Ovary (tissue), 9 donors: ENCODE measurements around the gene ZDHHC24. TPM values are rescaled to one million over a fixed set of nuclear protein-coding genes. Genes with fewer than 3 reads are reported as not detected.
A peak's percentile ranks its signal among the peaks of the same experiment; 100 is the strongest.
"Not testable (repeated sequence)": the region's sequence is repeated elsewhere in the genome, so short reads cannot be mapped to it uniquely, and the experiment has no call there.

Source experiments
- DNase-seq, 5 donors: peaks; one replicate each; pipeline ENCODE4 v3.0.0-alpha.2; 2019 to 2020
- H3K27ac ChIP-seq, 2 donors: fragments of 200-600 bp; one replicate each; pipeline versions ENCODE4 v1.5.1 to v1.8.0; 2019 to 2022
- H3K27me3 ChIP-seq: fragments of 200-600 bp; one replicate; pipeline ENCODE4 v1.8.0; 2022
- H3K36me3 ChIP-seq: fragments of 200-600 bp; sonication (generic); one replicate; pipeline ENCODE4 v1.5.1; 2019
- H3K4me1 ChIP-seq: one replicate; pipeline ENCODE4 v1.8.1; 2013; ENCODE audit warnings: mild to moderate bottlenecking, moderate library complexity; ENCODE audit not compliant: insufficient read depth
- H3K4me3 ChIP-seq: fragments of 200-600 bp; sonication (generic); one replicate; pipeline ENCODE4 v1.5.1; 2017
- H3K9me3 ChIP-seq, 2 donors: fragments of 200-600 bp in 1 of 2; sonication (generic) in 1 of 2; one replicate each; pipeline versions ENCODE4 v1.5.1 to v1.8.1; 2013 to 2019; ENCODE audit warnings: mild to moderate bottlenecking in 1 of 2, moderate library complexity in 1 of 2
- CTCF ChIP-seq, 3 donors: fragments of 450-650 bp in 2 of 3; fragments of 200-600 bp in 1 of 3; IDR thresholded peaks; one replicate each; pipeline versions ENCODE4 v1.5.1 to v1.8.0; 2016 to 2022; ENCODE audit warnings: antibody characterized with exemption in 3 of 3, mild to moderate bottlenecking in 1 of 3
- EP300 ChIP-seq: sonication (generic); formaldehyde crosslinking; IDR thresholded peaks from one replicate; pipeline ENCODE4 v1.6.1; 2017; ENCODE audit warnings: antibody characterized with exemption
- POLR2A ChIP-seq: fragments of 450-650 bp; IDR thresholded peaks from one replicate; pipeline ENCODE4 v1.6.1; 2017; ENCODE audit warnings: antibody characterized with exemption, mild to moderate bottlenecking, moderate library complexity
- WGBS, 3 donors: extraction: QIAGEN DNeasy Blood & Tissue Kit in 1 of 3; methylation state at CpG; one replicate each; pipeline versions ENCODE4 v1.1.5 to v1.1.7; 2013 to 2017; 5-methylcytosine and 5-hydroxymethylcytosine counted together
- intact Hi-C, 4 donors: fragments of 100-400 bp; cut with DNase I; formaldehyde crosslinking; loops; one replicate each; pipeline versions ENCODE4 v1.11.0 to v1.15.1; 2022 to 2023
- polyA plus RNA-seq, 2 donors: library from polyadenylated mRNA; stranded (reverse); fragments of 200-250 nt in 1 of 2; fragments of 350-450 nt in 1 of 2; fragmentation: Illumina TruSeq in 1 of 2; extraction: RNeasy Lipid Tissue Mini Kit (QIAGEN cat#74804) in 1 of 2; gene quantifications; one replicate each; pipeline ENCODE4 v1.2.3, GENCODE V29; 2013 to 2014
- total RNA-seq, 7 donors: library from RNA; depleted of rRNA in 2 of 7; stranded (reverse); fragments of >200 nt in 2 of 7; fragmentation: NEBNext Ultra II Directional in 3 of 7; extraction: Animal tissue kit (Norgen Biotek cat#: 25700) in 3 of 7; gene quantifications; one replicate each; pipeline versions ENCODE4 v1.1.0 to v1.2.4, GENCODE V29; 2016 to 2023
- donor health status: DM: no; HTN: no; CAD: no; lungs with moderate emphysema.
- donor health status: DM: no; HTN: no; CAD: no.
- donor health status: Bipolar disorder and iron deficiency.
- donor health status: DM: yes; HTN: yes; CAD: no.
- donor health status: DM: no; HTN: no; CAD: no.
- donor health status: DM: yes; HTN: yes; CAD: no.

ZDHHC24 gene
- total and polyA plus RNA-seq, 9 donors, result 5.1 to 14.5 (median 8.9) TPM

- DNase-seq, result peak; percentile 48 to 77 (median 67)
- Histone ChIP-seq H3K4me3 (no peak overlapping the region), H3K36me3 (no peaks in the 10 kb centered on the region), H3K9me3 (no peaks in the 10 kb centered on the region), H3K27me3 (no peaks in the 10 kb centered on the region), H3K27ac (no peak overlapping the region), H3K4me1 (peaks cover 2% of the 10 kb centered on the region)
- intact Hi-C loops, result no loop called here
- no peak for TF ChIP-seq POLR2A
- TF ChIP-seq EP300, result no peak
- peak in 2 of 3 donors; percentile 25 to 38 for TF ChIP-seq CTCF (IDR thresholded peaks at IDR 0.05)
- 7 to 42% (median 8%) methylated on average over 19 to 26 of the region's 26 CpGs for WGBS, 3 donors
These were observed 2.4 kb downstream of the ZDHHC24 start for GRCh38 chr11:66543263-66544107.

- Histone ChIP-seq H3K4me3 (no peak overlapping the region), H3K4me1 (peaks cover 2% of the 10 kb centered on the region), H3K27ac (no peak overlapping the region), H3K36me3 (no peaks in the 10 kb centered on the region), H3K27me3 (no peaks in the 10 kb centered on the region), H3K9me3 (no peaks in the 10 kb centered on the region)
- WGBS, 3 donors, result 83 to 85% (median 84%) methylated on average over 10 of the region's 10 CpGs
- intact Hi-C loops, result no loop called here
- TF ChIP-seq EP300, result no peak
- TF ChIP-seq CTCF (IDR thresholded peaks at IDR 0.05), result no peak
- TF ChIP-seq POLR2A, result no peak
- no peak for DNase-seq
These were observed 3.5 kb downstream of the ZDHHC24 start for GRCh38 chr11:66542362-66542761.

GRCh38 chr11:66541892-66542291 is 4.0 kb downstream of the ZDHHC24 start:
- TF ChIP-seq POLR2A, result no peak
- TF ChIP-seq EP300, result no peak
- peaks cover 2% of the 10 kb centered on the region for H3K4me1 ChIP-seq
- no peak overlapping the region for H3K4me3 ChIP-seq
- no peak overlapping the region for H3K27ac ChIP-seq
- H3K36me3 ChIP-seq, result no peaks in the 10 kb centered on the region
- intact Hi-C loops, result no loop called here
- no peaks in the 10 kb centered on the region for H3K27me3 ChIP-seq
- WGBS, 3 donors, result 70 to 86% (median 73%) methylated on average over 4 of the region's 4 CpGs
- H3K9me3 ChIP-seq, result no peaks in the 10 kb centered on the region
- no peak for DNase-seq

- H3K36me3 ChIP-seq, H3K9me3 ChIP-seq, H3K27me3 ChIP-seq, intact Hi-C loops, DNase-seq, H3K27ac ChIP-seq, H3K4me3 ChIP-seq, H3K4me1 ChIP-seq: not testable (repeated sequence)
- WGBS, 3 donors, result 82 to 94% (median 91%) methylated on average over 7 to 8 of the region's 8 CpGs
These were observed 5.2 kb downstream of the ZDHHC24 start for GRCh38 chr11:66540598-66540997.

GRCh38 chr11:66539870-66540213 is 6.0 kb downstream of the ZDHHC24 start:
- no peak overlapping the region for H3K27ac ChIP-seq
- H3K27me3 ChIP-seq, result no peaks in the 10 kb centered on the region
- H3K36me3 ChIP-seq, result no peaks in the 10 kb centered on the region
- no peak overlapping the region for H3K4me3 ChIP-seq
- H3K9me3 ChIP-seq, result no peaks in the 10 kb centered on the region
- 82 to 90% (median 89%) methylated on average over 10 of the region's 10 CpGs for WGBS, 3 donors
- DNase-seq, result no peak
- H3K4me1 ChIP-seq, result peaks cover 2% of the 10 kb centered on the region
- intact Hi-C loops, result no loop called here
- TF ChIP-seq CTCF (IDR thresholded peaks at IDR 0.05) (no peak), EP300 (no peak), POLR2A (no peak)
